ENCODE data around the gene TNFRSF13B. TPM values are rescaled to one million over a fixed set of nuclear protein-coding genes. Genes with fewer than 3 reads are reported as not detected.

The TNFRSF13B gene
- total RNA-seq, 1 donor from 2014 or later, result not detected

GRCh38 chr17:16943541-16944333, 28.2 kb downstream of the TNFRSF13B start:
- no peak for DNase-seq (ENCODE audit: low spot score)
- Mint-ChIP-seq H3K4me1 (ENCODE audit: low read depth) (peaks cover 20% of the 10 kb centered on the region), H3K27ac (ENCODE audit: unreplicated experiment) (no peak overlapping the region), H3K9me3 (ENCODE audit: low read depth) (peaks cover 12% of the 10 kb centered on the region), H3K4me3 (ENCODE audit: unreplicated experiment) (no peak overlapping the region), H3K27me3 (ENCODE audit: low read depth) (peaks cover 2% of the 10 kb centered on the region), H3K36me3 (ENCODE audit: low read depth) (peaks cover 3% of the 10 kb centered on the region)
- TF ChIP-seq, protein P1, sequence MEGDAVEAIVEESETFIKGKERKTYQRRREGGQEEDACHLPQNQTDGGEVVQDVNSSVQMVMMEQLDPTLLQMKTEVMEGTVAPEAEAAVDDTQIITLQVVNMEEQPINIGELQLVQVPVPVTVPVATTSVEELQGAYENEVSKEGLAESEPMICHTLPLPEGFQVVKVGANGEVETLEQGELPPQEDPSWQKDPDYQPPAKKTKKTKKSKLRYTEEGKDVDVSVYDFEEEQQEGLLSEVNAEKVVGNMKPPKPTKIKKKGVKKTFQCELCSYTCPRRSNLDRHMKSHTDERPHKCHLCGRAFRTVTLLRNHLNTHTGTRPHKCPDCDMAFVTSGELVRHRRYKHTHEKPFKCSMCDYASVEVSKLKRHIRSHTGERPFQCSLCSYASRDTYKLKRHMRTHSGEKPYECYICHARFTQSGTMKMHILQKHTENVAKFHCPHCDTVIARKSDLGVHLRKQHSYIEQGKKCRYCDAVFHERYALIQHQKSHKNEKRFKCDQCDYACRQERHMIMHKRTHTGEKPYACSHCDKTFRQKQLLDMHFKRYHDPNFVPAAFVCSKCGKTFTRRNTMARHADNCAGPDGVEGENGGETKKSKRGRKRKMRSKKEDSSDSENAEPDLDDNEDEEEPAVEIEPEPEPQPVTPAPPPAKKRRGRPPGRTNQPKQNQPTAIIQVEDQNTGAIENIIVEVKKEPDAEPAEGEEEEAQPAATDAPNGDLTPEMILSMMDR (IDR thresholded peaks at IDR 0.05), result no peak

- Mint-ChIP-seq H3K36me3 (ENCODE audit: low read depth) (no peaks in the 10 kb centered on the region), H3K4me1 (ENCODE audit: low read depth) (peaks cover 20% of the 10 kb centered on the region), H3K27me3 (ENCODE audit: low read depth) (peaks cover 6% of the 10 kb centered on the region), H3K9me3 (ENCODE audit: low read depth) (peaks cover 7% of the 10 kb centered on the region), H3K27ac (ENCODE audit: unreplicated experiment) (peak overlapping the region; percentile 63), H3K4me3 (ENCODE audit: unreplicated experiment) (no peak overlapping the region)
- no peak for DNase-seq (ENCODE audit: low spot score)
- TF ChIP-seq, protein P1 (IDR thresholded peaks at IDR 0.05), result no peak
Observed at GRCh38 chr17:16943032-16943352, 28.9 kb downstream of the TNFRSF13B start.

DNA sequence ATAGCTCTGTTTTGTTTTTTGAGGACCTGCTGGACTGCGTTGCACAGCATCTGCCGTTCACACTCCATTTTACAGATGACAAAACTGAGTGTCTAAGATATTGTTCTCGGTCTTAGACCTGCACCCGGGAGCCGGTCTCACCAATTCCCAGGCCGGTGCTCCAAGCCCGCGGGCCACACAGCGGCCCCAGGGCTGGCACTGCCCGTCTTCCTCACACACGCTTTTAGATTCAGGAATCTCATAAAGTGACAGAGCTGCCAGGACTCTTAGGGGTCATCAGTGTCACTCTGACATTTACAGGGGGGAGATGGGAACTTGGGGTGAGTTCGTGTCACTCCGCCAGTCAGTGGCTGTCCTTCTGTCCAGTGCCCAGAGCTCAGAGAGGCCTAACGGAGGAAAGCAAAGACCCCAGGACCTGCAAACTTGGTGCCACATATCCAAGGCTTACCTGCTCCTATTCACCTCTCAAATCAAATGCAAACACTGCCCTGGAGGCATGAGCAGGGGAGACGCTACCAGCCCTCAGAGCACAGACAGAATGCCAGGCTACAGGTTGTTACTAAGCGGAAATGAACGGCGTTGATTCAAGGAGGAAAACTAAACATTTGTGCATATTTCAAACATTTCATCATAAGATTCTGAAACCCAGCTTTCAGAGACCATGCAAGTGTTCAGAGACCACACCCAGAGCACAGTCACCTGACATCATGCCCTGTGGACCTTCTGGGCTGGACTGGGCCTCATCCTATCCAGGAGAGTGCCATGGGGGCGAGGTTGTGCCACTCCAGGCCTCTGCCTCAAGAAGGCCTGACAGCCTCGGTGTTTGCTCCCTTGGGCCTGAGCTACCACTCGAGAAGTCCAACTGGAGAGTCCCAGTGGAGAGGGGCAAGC, 29.5 kb downstream of the TNFRSF13B start:
- Mint-ChIP-seq H3K27ac (ENCODE audit: unreplicated experiment) (peak overlapping the region; percentile 63), H3K36me3 (ENCODE audit: low read depth) (no peaks in the 10 kb centered on the region), H3K9me3 (ENCODE audit: low read depth) (peaks cover 1% of the 10 kb centered on the region), H3K4me3 (ENCODE audit: unreplicated experiment) (no peak overlapping the region), H3K27me3 (ENCODE audit: low read depth) (peaks cover 6% of the 10 kb centered on the region), H3K4me1 (ENCODE audit: low read depth) (peaks cover 20% of the 10 kb centered on the region)
- TF ChIP-seq, protein P1 (IDR thresholded peaks at IDR 0.05), result no peak
- peak; percentile 62 for DNase-seq (ENCODE audit: low spot score)

DNA sequence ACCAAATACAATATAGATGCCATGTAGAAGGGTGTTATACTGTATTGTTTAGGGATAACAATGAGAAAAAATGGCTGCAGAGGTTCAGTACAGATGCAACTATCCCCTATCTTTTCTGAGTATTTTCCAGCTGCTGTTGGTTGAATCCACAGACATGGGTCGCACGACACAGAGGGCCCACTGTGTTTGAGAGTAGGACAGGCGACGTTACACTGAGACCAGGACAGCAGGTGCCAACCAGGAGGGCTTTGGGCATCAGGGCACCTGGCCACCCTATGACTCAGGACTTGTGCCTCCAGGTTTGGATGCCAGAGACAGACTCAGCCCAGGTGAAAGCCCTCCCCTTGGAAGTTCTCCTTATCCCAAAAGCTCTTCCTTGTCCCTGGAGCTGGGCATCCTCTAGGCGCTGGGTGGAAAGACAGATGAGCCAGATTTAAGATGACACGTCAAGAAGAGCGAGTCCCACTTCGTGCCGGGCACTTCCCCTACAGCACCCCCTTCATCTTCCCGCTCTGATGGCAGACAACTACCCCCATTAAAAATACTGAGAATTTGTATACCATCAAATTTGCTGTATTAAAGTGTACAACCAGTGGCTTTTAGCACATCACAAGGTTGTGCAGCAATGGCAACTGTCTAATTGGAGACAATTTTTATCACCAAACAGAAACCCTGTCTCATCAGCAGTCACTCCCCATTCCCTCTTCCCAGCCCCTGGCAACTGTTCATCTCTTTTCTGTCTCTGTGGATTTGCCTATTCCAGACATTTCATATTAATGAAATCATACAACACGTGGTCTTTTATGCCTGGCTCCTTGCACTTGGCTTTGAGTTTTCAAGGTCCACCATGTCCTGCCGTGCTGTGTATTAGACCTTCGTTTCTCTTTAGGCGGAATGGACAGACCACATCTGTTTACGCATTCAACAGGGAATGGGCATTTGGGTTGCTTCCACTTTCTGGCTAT, 30.6 kb downstream of the TNFRSF13B start:
- TF ChIP-seq, protein P1 (IDR thresholded peaks at IDR 0.05), result no peak
- Mint-ChIP-seq H3K36me3 (ENCODE audit: low read depth) (no peaks in the 10 kb centered on the region), H3K4me1 (ENCODE audit: low read depth) (peaks cover 16% of the 10 kb centered on the region), H3K4me3 (ENCODE audit: unreplicated experiment) (no peak overlapping the region), H3K9me3 (ENCODE audit: low read depth) (no peaks in the 10 kb centered on the region), H3K27me3 (ENCODE audit: low read depth) (peaks cover 12% of the 10 kb centered on the region), H3K27ac (ENCODE audit: unreplicated experiment) (no peak overlapping the region)
- peak; percentile 24 for DNase-seq (ENCODE audit: low spot score)
